ENCODE results near the gene SNX24.
"Not testable (repeated sequence)": the region's sequence is repeated elsewhere in the genome, so short reads cannot be mapped to it uniquely, and the experiment has no call there.

SNX24 gene

GRCh38 chr5:122967625-122968024 lies 122.2 kb downstream of the SNX24 start:
- no peak for TF ChIP-seq Cebpa-rat (IDR thresholded peaks at IDR 0.05)
- no peak overlapping the region for H3K27ac ChIP-seq
- no peak overlapping the region for H3K9ac ChIP-seq
- no peaks in the 10 kb centered on the region for H3K4me1 ChIP-seq
- peaks cover 0 to 31% (median 0%) of the 10 kb centered on the region in 11 experiments; a peak in 4 of 22 replicates for H4K20me1 ChIP-seq
- H3K4me3 ChIP-seq = no peak overlapping the region
- peaks cover 0 to 74% (median 0%) of the 10 kb centered on the region in 11 experiments; a peak in 4 of 22 replicates for H3K36me3 ChIP-seq
- H3K27me3 ChIP-seq = no peaks in the 10 kb centered on the region
- no peaks in the 10 kb centered on the region for H3K9me3 ChIP-seq (replicated peaks in 1 of 11)
- no peak overlapping the region for H3K4me2 ChIP-seq

- H3K4me1 ChIP-seq; H3K27ac ChIP-seq; H3K9ac ChIP-seq; H3K4me2 ChIP-seq; H3K9me3 ChIP-seq (replicated peaks in 1 of 11); H3K4me3 ChIP-seq; H3K27me3 ChIP-seq: not testable (repeated sequence)
- Histone ChIP-seq H4K20me1 (peaks cover 0 to 28% (median 0%) of the 10 kb centered on the region in 11 experiments; a peak in 4 of 22 replicates), H3K36me3 (peaks cover 0 to 74% (median 0%) of the 10 kb centered on the region in 11 experiments; a peak in 4 of 22 replicates)
These were observed 122.6 kb downstream of the SNX24 start for GRCh38 chr5:122968056-122968455.

- H3K27me3 ChIP-seq = no peaks in the 10 kb centered on the region
- no peaks in the 10 kb centered on the region for H3K9me3 ChIP-seq (replicated peaks in 1 of 11)
- H3K4me1 ChIP-seq = no peaks in the 10 kb centered on the region
- no peak overlapping the region for H3K4me2 ChIP-seq
- H3K4me3 ChIP-seq = no peak overlapping the region
- H4K20me1 ChIP-seq = peaks cover 0 to 18% (median 0%) of the 10 kb centered on the region in 11 experiments; a peak in 4 of 22 replicates
- no peak overlapping the region for H3K27ac ChIP-seq
- H3K9ac ChIP-seq = no peak overlapping the region
- no peak for TF ChIP-seq Cebpa-rat (IDR thresholded peaks at IDR 0.05)
- peaks cover 0 to 60% (median 0%) of the 10 kb centered on the region in 11 experiments; a peak in 4 of 22 replicates for H3K36me3 ChIP-seq
These were observed 125.9 kb downstream of the SNX24 start for GRCh38 chr5:122971333-122971732.

GRCh38 chr5:122972877-122973276 lies 127.5 kb downstream of the SNX24 start:
- Histone ChIP-seq H3K27me3 (no peaks in the 10 kb centered on the region), H3K4me3 (no peak overlapping the region), H4K20me1 (peaks cover 0 to 33% (median 0%) of the 10 kb centered on the region in 11 experiments; a peak in 3 of 22 replicates), H3K9me3 (replicated peaks in 1 of 11) (no peaks in the 10 kb centered on the region), H3K36me3 (peaks cover 0 to 45% (median 0%) of the 10 kb centered on the region in 11 experiments; a peak in 4 of 22 replicates), H3K4me2 (no peak overlapping the region), H3K9ac (no peak overlapping the region), H3K27ac (no peak overlapping the region), H3K4me1 (no peaks in the 10 kb centered on the region)
- TF ChIP-seq Cebpa-rat (IDR thresholded peaks at IDR 0.05) = no peak

- not testable (repeated sequence) for H3K9ac ChIP-seq; H3K27me3 ChIP-seq; H3K9me3 ChIP-seq (replicated peaks in 1 of 11); H3K4me2 ChIP-seq; H3K4me1 ChIP-seq; H3K27ac ChIP-seq; H3K4me3 ChIP-seq
- H4K20me1 ChIP-seq = peaks cover 0 to 41% (median 0%) of the 10 kb centered on the region in 11 experiments; a peak in 3 of 22 replicates
- peaks cover 0 to 43% (median 0%) of the 10 kb centered on the region in 11 experiments; a peak in 4 of 22 replicates for H3K36me3 ChIP-seq
These were observed 128.3 kb downstream of the SNX24 start for GRCh38 chr5:122973759-122974158.

- H3K9ac ChIP-seq; H3K4me2 ChIP-seq; H3K27ac ChIP-seq; H3K9me3 ChIP-seq (replicated peaks in 1 of 11); H3K4me3 ChIP-seq; H3K27me3 ChIP-seq; H3K4me1 ChIP-seq: not testable (repeated sequence)
- Histone ChIP-seq H4K20me1 (peaks cover 0 to 46% (median 0%) of the 10 kb centered on the region in 11 experiments; a peak in 3 of 22 replicates), H3K36me3 (peaks cover 0 to 42% (median 0%) of the 10 kb centered on the region in 11 experiments; a peak in 4 of 22 replicates)
These were observed 128.8 kb downstream of the SNX24 start for GRCh38 chr5:122974251-122974650.

GRCh38 chr5:122977319-122977718 lies 131.9 kb downstream of the SNX24 start:
- Histone ChIP-seq H3K4me1 (no peaks in the 10 kb centered on the region), H4K20me1 (peaks cover 0 to 61% (median 0%) of the 10 kb centered on the region in 11 experiments; a peak in 3 of 22 replicates), H3K4me2 (no peak overlapping the region), H3K27ac (no peak overlapping the region), H3K36me3 (peaks cover 0 to 23% (median 0%) of the 10 kb centered on the region in 11 experiments; a peak in 4 of 22 replicates), H3K4me3 (no peak overlapping the region), H3K27me3 (no peaks in the 10 kb centered on the region), H3K9ac (no peak overlapping the region), H3K9me3 (replicated peaks in 1 of 11) (no peaks in the 10 kb centered on the region)
- no peak for TF ChIP-seq Cebpa-rat (IDR thresholded peaks at IDR 0.05)

GRCh38 chr5:122978068-122978467 lies 132.7 kb downstream of the SNX24 start:
- Histone ChIP-seq H3K9me3 (replicated peaks in 1 of 11) (no peaks in the 10 kb centered on the region), H3K4me3 (no peak overlapping the region), H3K9ac (no peak overlapping the region), H3K27me3 (no peaks in the 10 kb centered on the region), H3K4me1 (no peaks in the 10 kb centered on the region), H3K4me2 (no peak overlapping the region), H4K20me1 (peaks cover 0 to 59% (median 0%) of the 10 kb centered on the region in 11 experiments; a peak in 3 of 22 replicates), H3K27ac (no peak overlapping the region), H3K36me3 (peaks cover 0 to 15% (median 0%) of the 10 kb centered on the region in 11 experiments; a peak in 3 of 22 replicates)
- TF ChIP-seq Cebpa-rat (IDR thresholded peaks at IDR 0.05) = no peak

- no peaks in the 10 kb centered on the region for H3K27me3 ChIP-seq
- no peaks in the 10 kb centered on the region for H3K9me3 ChIP-seq (replicated peaks in 1 of 11)
- H4K20me1 ChIP-seq = peaks cover 0 to 54% (median 0%) of the 10 kb centered on the region in 11 experiments; a peak in 3 of 22 replicates
- no peak overlapping the region for H3K27ac ChIP-seq
- H3K9ac ChIP-seq = no peak overlapping the region
- no peaks in the 10 kb centered on the region for H3K4me1 ChIP-seq
- no peak for TF ChIP-seq Cebpa-rat (IDR thresholded peaks at IDR 0.05)
- H3K36me3 ChIP-seq = peaks cover 0 to 9% (median 0%) of the 10 kb centered on the region in 11 experiments; a peak in 2 of 22 replicates
- no peak overlapping the region for H3K4me2 ChIP-seq
- no peak overlapping the region for H3K4me3 ChIP-seq
These were observed 133.4 kb downstream of the SNX24 start for GRCh38 chr5:122978644-122979297.

GRCh38 chr5:122981846-122982245 lies 136.4 kb downstream of the SNX24 start:
- no peak for TF ChIP-seq Cebpa-rat (IDR thresholded peaks at IDR 0.05)
- no peaks in the 10 kb centered on the region for H3K27me3 ChIP-seq
- H3K9me3 ChIP-seq (replicated peaks in 1 of 11) = no peaks in the 10 kb centered on the region
- H3K27ac ChIP-seq = no peak overlapping the region
- peaks cover 0 to 65% (median 0%) of the 10 kb centered on the region in 11 experiments; a peak in 3 of 22 replicates for H4K20me1 ChIP-seq
- peaks cover 0 to 5% (median 0%) of the 10 kb centered on the region in 11 experiments; a peak in 2 of 22 replicates for H3K36me3 ChIP-seq
- no peak overlapping the region for H3K4me2 ChIP-seq
- no peak overlapping the region for H3K9ac ChIP-seq
- H3K4me1 ChIP-seq = peaks cover 0 to 13% (median 0%) of the 10 kb centered on the region in 10 experiments; a peak in 5 of 20 replicates
- no peak overlapping the region for H3K4me3 ChIP-seq
